HUES64 (cell line): ENCODE measurements around the gene HIBCH.

ENCODE experiments used
- H3K27ac ChIP-seq: 2 replicates; pipeline ENCODE4 v1.7.0; 2013; ENCODE audit warnings: low read depth, low read length, inconsistent platforms
- H3K27me3 ChIP-seq: 2 replicates; pipeline ENCODE4 v1.6.1; 2013; ENCODE audit warnings: mild to moderate bottlenecking, low read length; ENCODE audit not compliant: insufficient read depth
- H3K36me3 ChIP-seq: 2 replicates; pipeline ENCODE4 v1.6.1; 2013; ENCODE audit warnings: mild to moderate bottlenecking, low read length; ENCODE audit not compliant: insufficient read depth
- H3K4me1 ChIP-seq: 2 replicates; pipeline ENCODE4 v1.6.1; 2013; ENCODE audit warnings: mild to moderate bottlenecking, low read length, moderate library complexity; ENCODE audit not compliant: insufficient read depth
- H3K4me3 ChIP-seq: 2 replicates; pipeline ENCODE4 v1.5.1; 2013; ENCODE audit warnings: mild to moderate bottlenecking, low read length, moderate library complexity
- H3K9ac ChIP-seq: 2 replicates; pipeline ENCODE4 v1.6.1; 2013; ENCODE audit warnings: mild to moderate bottlenecking, low read depth, low read length
- H3K9me3 ChIP-seq: 2 replicates; pipeline ENCODE4 v1.6.1; 2013; ENCODE audit warnings: low read depth, low read length; ENCODE audit not compliant: insufficient read depth
- WGBS: fragments of 150-250, 120-280 bp; methylation state at CpG from one replicate; pipeline ENCODE4 v1.1.7; 2013; ENCODE audit warnings: missing lambda C conversion rate; 5-methylcytosine and 5-hydroxymethylcytosine counted together

The HIBCH gene

GRCh38 chr2:190355968-190356644 is 36.5 kb upstream of the HIBCH start:
- no peaks in the 10 kb centered on the region for H3K36me3 ChIP-seq
- 83% methylated on average over 6 of the region's 6 CpGs for WGBS
- no peak overlapping the region for H3K27ac ChIP-seq

GRCh38 chr2:190354003-190354690 is 34.5 kb upstream of the HIBCH start:
- Histone ChIP-seq H3K27me3 (no peaks in the 10 kb centered on the region), H3K4me3 (no peak overlapping the region), H3K9me3 (no peaks in the 10 kb centered on the region), H3K9ac (no peak overlapping the region), H3K4me1 (no peaks in the 10 kb centered on the region), H3K27ac (no peak overlapping the region), H3K36me3 (no peaks in the 10 kb centered on the region)
- 91% methylated on average over 12 of the region's 12 CpGs for WGBS

More at GRCh38 chr2:190355968-190356644, 36.5 kb upstream of the HIBCH start:
- Histone ChIP-seq H3K4me1 (no peaks in the 10 kb centered on the region), H3K9ac (no peak overlapping the region), H3K9me3 (no peaks in the 10 kb centered on the region), H3K4me3 (no peak overlapping the region), H3K27me3 (no peaks in the 10 kb centered on the region)

- Histone ChIP-seq H3K9ac (no peak overlapping the region), H3K4me1 (no peaks in the 10 kb centered on the region), H3K27me3 (no peaks in the 10 kb centered on the region), H3K9me3 (no peaks in the 10 kb centered on the region), H3K36me3 (no peaks in the 10 kb centered on the region), H3K4me3 (no peak overlapping the region), H3K27ac (no peak overlapping the region)
These were observed 33.9 kb upstream of the HIBCH start for GRCh38 chr2:190353537-190353899.

- Histone ChIP-seq H3K27me3 (no peaks in the 10 kb centered on the region), H3K9me3 (no peaks in the 10 kb centered on the region), H3K27ac (no peak overlapping the region), H3K36me3 (no peaks in the 10 kb centered on the region), H3K4me1 (no peaks in the 10 kb centered on the region), H3K9ac (no peak overlapping the region), H3K4me3 (no peak overlapping the region)
- 89% methylated on average over 8 of the region's 8 CpGs for WGBS
These were observed 33.3 kb upstream of the HIBCH start for GRCh38 chr2:190352668-190353536.

- Histone ChIP-seq H3K27ac (no peak overlapping the region), H3K9me3 (no peaks in the 10 kb centered on the region), H3K9ac (no peak overlapping the region), H3K27me3 (no peaks in the 10 kb centered on the region), H3K4me3 (no peak overlapping the region), H3K36me3 (no peaks in the 10 kb centered on the region), H3K4me1 (no peaks in the 10 kb centered on the region)
- WGBS = 96% methylated on average over 3 of the region's 3 CpGs
These were observed 32.3 kb upstream of the HIBCH start for GRCh38 chr2:190351955-190352354.

- H3K9ac ChIP-seq = no peak overlapping the region
- H3K27ac ChIP-seq = no peak overlapping the region
- H3K27me3 ChIP-seq = no peaks in the 10 kb centered on the region
- no peaks in the 10 kb centered on the region for H3K36me3 ChIP-seq
- H3K4me3 ChIP-seq = no peak overlapping the region
- no peaks in the 10 kb centered on the region for H3K4me1 ChIP-seq
- H3K9me3 ChIP-seq = no peaks in the 10 kb centered on the region
These were observed 30.7 kb upstream of the HIBCH start for GRCh38 chr2:190350371-190350770.

- 52% methylated on average over 7 of the region's 7 CpGs for WGBS
- Histone ChIP-seq H3K4me3 (peak overlapping the region; percentile 63), H3K27me3 (peaks cover 31% of the 10 kb centered on the region), H3K9ac (peak overlapping the region; percentile 51; the same call in 1 of the 2 replicates), H3K27ac (no peak overlapping the region), H3K9me3 (no peaks in the 10 kb centered on the region), H3K4me1 (0 out of 2 replicates have a peak, but pooled peaks cover 9% of the 10 kb centered on the region), H3K36me3 (no peaks in the 10 kb centered on the region)
These were observed 24.7 kb upstream of the HIBCH start for GRCh38 chr2:190344276-190344827.

- Histone ChIP-seq H3K4me1 (0 out of 2 replicates have a peak, but pooled peaks cover 9% of the 10 kb centered on the region), H3K27ac (no peak within 1 kb of the TSS), H3K4me3 (peak within 1 kb of the TSS; percentile 63), H3K9me3 (no peaks in the 10 kb centered on the region), H3K27me3 (peaks cover 31% of the 10 kb centered on the region), H3K9ac (peak within 1 kb of the TSS; percentile 51), H3K36me3 (no peaks in the 10 kb centered on the region)
- 1% methylated on average over 99 of the region's 99 CpGs for WGBS
These were observed 24.1 kb upstream of the HIBCH start, which contains the start of gene INPP1 for GRCh38 chr2:190343536-190344275. TSS of gene INPP1 (plus strand) at chr2:190343589. CDS start at chr2:190360103, 16,514 bp downstream.

GRCh38 chr2:190343089-190343535 is 23.5 kb upstream of the HIBCH start:
- no peaks in the 10 kb centered on the region for H3K9me3 ChIP-seq
- 0 out of 2 replicates have a peak, but pooled peaks cover 9% of the 10 kb centered on the region for H3K4me1 ChIP-seq
- H3K36me3 ChIP-seq = no peaks in the 10 kb centered on the region
- no peak overlapping the region for H3K27ac ChIP-seq
- 43% methylated on average over 10 of the region's 10 CpGs for WGBS
- no peak overlapping the region for H3K9ac ChIP-seq
- peak overlapping the region; percentile 63 for H3K4me3 ChIP-seq
- H3K27me3 ChIP-seq = peaks cover 31% of the 10 kb centered on the region

- Histone ChIP-seq H3K27ac (no peak overlapping the region), H3K36me3 (no peaks in the 10 kb centered on the region), H3K4me1 (0 out of 2 replicates have a peak, but pooled peaks cover 9% of the 10 kb centered on the region), H3K9ac (no peak overlapping the region), H3K4me3 (no peak overlapping the region), H3K27me3 (peaks cover 31% of the 10 kb centered on the region), H3K9me3 (no peaks in the 10 kb centered on the region)
- 70% methylated on average over 4 of the region's 4 CpGs for WGBS
These were observed 23.0 kb upstream of the HIBCH start for GRCh38 chr2:190342611-190343010.
